Kidney epithelial cell (primary cell): Measurements from ENCODE around the gene ZMYM1. TPM values are rescaled to one million over a fixed set of nuclear protein-coding genes. Genes with fewer than 3 reads are reported as not detected.

Experiments used
- DNase-seq: peaks from one replicate; pipeline ENCODE4 v3.0.0-alpha.2; 2010; ENCODE audit warnings: low read depth
- H3K27me3 ChIP-seq: 2 replicates; pipeline ENCODE4 v1.6.0; 2011; ENCODE audit warnings: low read length; ENCODE audit not compliant: control insufficient read depth, insufficient read depth
- H3K36me3 ChIP-seq: 2 replicates; pipeline ENCODE4 v1.5.1; 2011; ENCODE audit warnings: low read length; ENCODE audit not compliant: control insufficient read depth, insufficient read depth
- H3K4me3 ChIP-seq: 2 replicates; pipeline ENCODE4 v1.5.1; 2011; ENCODE audit warnings: low read depth, mild to moderate bottlenecking, control low read depth, low read length
- CTCF ChIP-seq: IDR thresholded peaks from 2 replicates; pipeline ENCODE4 v1.5.1; 2011; ENCODE audit warnings: mild to moderate bottlenecking, moderate library complexity, low read length, control low read depth, inconsistent platforms; ENCODE audit not compliant: insufficient read depth, poor library complexity, severe bottlenecking
- total RNA-seq: library from RNA; depleted of rRNA; stranded (reverse); fragments of >200 nt; gene quantifications from 2 replicates; pipeline ENCODE4 v1.2.3, GENCODE V29; 2015

The ZMYM1 gene
- total RNA-seq, result 12.3 and 13.0 TPM in 2 replicates

GRCh38 chr1:35079003-35079930 lies at the start of gene ZMYM1:
Gene ZMYM1 (plus strand): TSS chr1:35079385. CDS start chr1:35093988, 14,603 bp downstream.
- Histone ChIP-seq H3K4me3 (peak within 1 kb of the TSS; percentile 72), H3K27me3 (no peaks in the 10 kb centered on the region), H3K36me3 (no peaks in the 10 kb centered on the region)
- TF ChIP-seq CTCF, result no peak
- DNase-seq, result peak; percentile 61

GRCh38 chr1:35029761-35030160 lies 49.4 kb upstream of the ZMYM1 start:
- no peak overlapping the region for H3K4me3 ChIP-seq
- TF ChIP-seq CTCF, result no peak

GRCh38 chr1:35030338-35030737 lies 48.8 kb upstream of the ZMYM1 start:
- DNase-seq, result no peak
- no peak for TF ChIP-seq CTCF
- Histone ChIP-seq H3K4me3 (peak overlapping the region; percentile 67), H3K36me3 (peaks cover 1% of the 10 kb centered on the region), H3K27me3 (no peaks in the 10 kb centered on the region)

More at GRCh38 chr1:35029761-35030160, 49.4 kb upstream of the ZMYM1 start:
- peaks cover 1% of the 10 kb centered on the region for H3K36me3 ChIP-seq
- no peak for DNase-seq
- no peaks in the 10 kb centered on the region for H3K27me3 ChIP-seq

GRCh38 chr1:35030756-35031446 lies 48.3 kb upstream of the ZMYM1 start:
- peak overlapping the region; percentile 67 for H3K4me3 ChIP-seq
- peaks cover 1% of the 10 kb centered on the region for H3K36me3 ChIP-seq
- H3K27me3 ChIP-seq, result no peaks in the 10 kb centered on the region
- DNase-seq, result no peak
- TF ChIP-seq CTCF, result no peak

GRCh38 chr1:35032384-35032739 lies 46.8 kb upstream of the ZMYM1 start:
- TF ChIP-seq CTCF, result no peak
- H3K36me3 ChIP-seq, result peaks cover 1% of the 10 kb centered on the region
- peak overlapping the region; percentile 30 for H3K4me3 ChIP-seq
- H3K27me3 ChIP-seq, result no peaks in the 10 kb centered on the region
- no peak for DNase-seq
